ENCODE results near the gene RABGGTA.
"Not testable (repeated sequence)": the region's sequence is repeated elsewhere in the genome, so short reads cannot be mapped to it uniquely, and the experiment has no call there.

Gene RABGGTA

DNA sequence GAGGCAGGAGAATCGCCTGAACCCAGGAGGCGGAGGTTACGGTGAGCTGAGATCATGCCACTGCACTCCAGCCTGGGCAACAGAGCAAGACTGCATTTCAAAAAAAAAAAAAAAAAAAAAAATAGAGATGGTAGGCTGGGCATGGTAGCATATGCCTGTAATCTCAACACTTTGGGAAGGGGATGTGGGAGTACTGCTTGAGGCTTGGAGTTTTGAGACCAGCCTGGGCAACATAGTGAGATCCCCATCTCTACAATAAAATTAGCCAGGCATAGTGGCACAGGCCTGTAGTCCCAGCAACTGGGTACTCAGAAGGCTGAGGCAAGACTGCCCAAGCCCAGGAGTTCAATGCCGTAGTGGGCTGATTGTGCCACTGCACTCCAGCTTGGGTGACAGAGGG, 48.4 kb downstream of the RABGGTA start:
- DNase-seq = not testable (repeated sequence)

DNA sequence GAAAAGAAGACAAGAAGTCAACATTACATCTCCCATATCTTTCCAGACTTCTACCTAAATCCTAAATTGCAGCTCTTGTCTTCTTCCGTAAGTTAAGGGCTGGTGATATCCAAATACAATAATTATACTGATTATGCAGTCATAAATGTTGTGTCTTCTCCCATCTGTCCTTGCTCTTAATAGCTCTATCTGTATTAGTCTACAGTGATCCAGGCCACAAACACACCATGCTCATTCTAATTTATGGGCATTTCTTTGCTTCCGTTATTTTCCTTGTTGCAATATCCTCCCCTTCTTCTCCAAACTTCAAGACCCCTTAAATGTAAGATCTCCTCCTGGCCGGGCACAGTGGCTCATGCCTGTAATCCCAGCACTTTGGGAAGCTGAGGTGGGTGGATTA, 51.9 kb downstream of the RABGGTA start:
- DNase-seq = no peak

DNA sequence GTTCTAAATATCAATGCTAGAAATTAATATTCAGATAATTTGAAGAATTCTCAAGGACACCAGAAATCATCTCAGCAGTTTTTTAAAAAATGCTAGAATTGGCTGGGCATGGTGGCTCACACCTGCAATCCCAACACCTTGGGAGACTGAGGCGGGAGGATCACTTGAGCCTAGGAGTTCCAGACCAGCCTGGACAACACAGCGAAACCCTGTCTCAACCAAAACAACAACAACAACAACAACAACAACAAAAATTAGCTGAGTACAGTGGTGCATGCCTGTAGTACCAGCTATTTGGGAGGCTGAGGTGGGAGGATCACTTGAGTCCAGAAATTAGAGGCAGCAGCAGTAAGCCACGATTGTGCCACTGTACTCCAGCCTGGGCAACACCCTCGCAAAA, 52.3 kb downstream of the RABGGTA start:
- DNase-seq = no peak

DNA sequence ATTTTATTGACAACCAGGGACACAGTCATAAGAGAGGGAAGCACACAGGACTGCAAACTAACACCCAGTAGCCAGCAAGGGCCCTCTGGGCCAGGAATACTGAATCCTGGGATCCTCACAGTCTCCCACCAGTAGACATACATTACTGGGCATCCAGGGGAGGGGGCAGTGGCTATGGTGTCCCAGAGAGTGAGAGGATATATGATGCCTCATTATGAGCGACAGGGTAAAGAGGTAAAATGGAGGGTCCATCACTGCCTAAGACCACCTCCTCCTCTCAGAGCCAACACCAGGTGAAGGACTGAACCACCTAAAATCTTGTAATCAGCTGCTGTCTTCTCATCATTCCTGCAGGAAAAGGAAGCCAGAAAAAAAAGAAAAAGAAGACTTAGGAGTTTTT, 54.5 kb downstream of the RABGGTA start:
- not testable (repeated sequence) for DNase-seq

DNA sequence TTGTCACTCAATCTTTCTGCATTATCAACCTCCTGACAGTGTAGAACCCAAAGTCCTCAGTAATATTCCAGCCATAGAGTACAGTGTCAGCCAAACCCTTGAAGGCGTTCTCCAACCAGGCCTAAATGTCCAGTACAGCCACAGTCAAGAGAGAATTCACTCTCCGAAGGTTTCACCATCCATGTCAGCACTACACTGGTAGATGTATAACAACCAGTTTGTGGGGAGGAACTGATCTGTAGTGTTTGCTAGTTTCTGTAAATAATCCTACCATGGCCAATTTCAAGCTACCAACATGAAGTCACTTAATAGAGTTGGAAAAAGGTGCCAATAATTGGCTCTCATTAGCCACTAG, 55.1 kb downstream of the RABGGTA start:
- no peak for DNase-seq
